Breast epithelium (tissue), 4 donors: ENCODE measurements around the gene KLK8. TPM values are rescaled to one million over a fixed set of nuclear protein-coding genes. Genes with fewer than 3 reads are reported as not detected.

ENCODE experiments used
- DNase-seq, 2 donors: peaks; one replicate each; pipeline ENCODE4 v3.0.0-alpha.2; 2019; ENCODE audit warnings: low spot score in 2 of 2
- H3K27ac ChIP-seq, 2 donors: fragments of 200-600 bp; sonication (generic) in 1 of 2; one replicate each; pipeline ENCODE4 v1.5.1; 2016 to 2019; ENCODE audit warnings: mild to moderate bottlenecking in 1 of 2
- H3K27me3 ChIP-seq, 2 donors: fragments of 200-600 bp; sonication (generic) in 1 of 2; one replicate each; pipeline versions ENCODE4 v1.5.1 to v1.6.0; 2017 to 2019; ENCODE audit warnings: control low read depth in 1 of 2, mild to moderate bottlenecking in 1 of 2
- H3K36me3 ChIP-seq: fragments of 200-600 bp; one replicate; pipeline ENCODE4 v1.5.1; 2019
- H3K4me1 ChIP-seq, 2 donors: fragments of 200-600 bp; sonication (generic); one replicate each; pipeline ENCODE4 v1.5.1; 2016 to 2019; ENCODE audit warnings: control low read depth in 1 of 2
- H3K4me3 ChIP-seq, 3 donors: fragments of 200-600 bp; sonication (generic); 1 replicate in 2 of 3; 2 replicates in 1 of 3; pipeline ENCODE4 v1.5.1; 2016 to 2019; ENCODE audit warnings: mild to moderate bottlenecking in 3 of 3, moderate library complexity in 2 of 3
- H3K9me3 ChIP-seq, 2 donors: fragments of 200-600 bp; sonication (generic) in 1 of 2; one replicate each; pipeline ENCODE4 v1.5.1; 2016 to 2019; ENCODE audit warnings: control low read depth in 1 of 2
- POLR2A ChIP-seq: fragments of 450-650 bp; IDR thresholded peaks from one replicate; pipeline ENCODE4 v1.6.1; 2016; ENCODE audit warnings: antibody characterized with exemption, mild to moderate bottlenecking, moderate library complexity
- POLR2AphosphoS5 ChIP-seq, 3 donors: sonication (generic); formaldehyde crosslinking; IDR thresholded peaks; one replicate each; pipeline ENCODE4 v1.6.1; 2017; ENCODE audit warnings: antibody characterized with exemption in 3 of 3
- intact Hi-C: fragments of 100-400 bp; cut with DNase I; formaldehyde crosslinking; loops from one replicate; pipeline ENCODE4 v1.15.1; 2023; ENCODE audit warnings: low total_unique reads
- total RNA-seq, 3 donors: library from RNA; depleted of rRNA; stranded (reverse); fragments of >200 nt; gene quantifications; one replicate each; pipeline ENCODE4 v1.1.0, GENCODE V29; 2016
- TF ChIP-seq, protein P1 (sequence below), 3 donors: fragments of 450-650 bp; IDR thresholded peaks; one replicate each; pipeline ENCODE4 v1.5.1; 2016 to 2017; ENCODE audit warnings: antibody characterized with exemption in 3 of 3, mild to moderate bottlenecking in 3 of 3, moderate library complexity in 3 of 3

Gene KLK8, protein sequence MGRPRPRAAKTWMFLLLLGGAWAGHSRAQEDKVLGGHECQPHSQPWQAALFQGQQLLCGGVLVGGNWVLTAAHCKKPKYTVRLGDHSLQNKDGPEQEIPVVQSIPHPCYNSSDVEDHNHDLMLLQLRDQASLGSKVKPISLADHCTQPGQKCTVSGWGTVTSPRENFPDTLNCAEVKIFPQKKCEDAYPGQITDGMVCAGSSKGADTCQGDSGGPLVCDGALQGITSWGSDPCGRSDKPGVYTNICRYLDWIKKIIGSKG
- total RNA-seq, result 10 to 100 TPM in 2 of 3 donors, not detected in 1; 13.4 to 46.2 TPM

DNA sequence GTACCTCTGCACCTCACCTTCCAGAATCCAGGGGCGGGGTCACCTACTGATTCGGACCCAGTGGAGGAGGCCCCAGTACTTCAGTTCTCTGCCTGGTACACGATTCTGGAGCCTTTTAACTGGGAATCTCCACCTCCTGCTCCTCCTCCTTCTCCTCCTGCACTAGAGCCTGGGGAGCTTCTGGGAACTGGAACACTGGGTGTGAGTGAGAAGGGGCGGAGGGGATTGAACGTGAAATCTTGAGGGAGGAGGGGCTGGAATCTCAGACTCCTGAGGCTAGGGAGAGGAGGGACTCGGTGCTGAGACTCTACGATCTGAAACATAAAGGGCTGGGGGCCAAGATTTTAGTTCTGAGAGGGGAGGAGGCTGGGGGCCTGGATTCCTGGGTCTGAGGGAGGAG is at the start of gene KLK8:
TSS of gene KLK8 (minus strand) at position 90 of the 400 bp plus-strand sequence. CDS start 437 bp downstream, outside the sequence.
- H3K9me3 ChIP-seq, result no peaks in the 10 kb centered on the region
- TF ChIP-seq POLR2A, result no peak
- TF ChIP-seq POLR2AphosphoS5 (IDR thresholded peaks at IDR 0.05), result no peak
- TF ChIP-seq, protein P1, sequence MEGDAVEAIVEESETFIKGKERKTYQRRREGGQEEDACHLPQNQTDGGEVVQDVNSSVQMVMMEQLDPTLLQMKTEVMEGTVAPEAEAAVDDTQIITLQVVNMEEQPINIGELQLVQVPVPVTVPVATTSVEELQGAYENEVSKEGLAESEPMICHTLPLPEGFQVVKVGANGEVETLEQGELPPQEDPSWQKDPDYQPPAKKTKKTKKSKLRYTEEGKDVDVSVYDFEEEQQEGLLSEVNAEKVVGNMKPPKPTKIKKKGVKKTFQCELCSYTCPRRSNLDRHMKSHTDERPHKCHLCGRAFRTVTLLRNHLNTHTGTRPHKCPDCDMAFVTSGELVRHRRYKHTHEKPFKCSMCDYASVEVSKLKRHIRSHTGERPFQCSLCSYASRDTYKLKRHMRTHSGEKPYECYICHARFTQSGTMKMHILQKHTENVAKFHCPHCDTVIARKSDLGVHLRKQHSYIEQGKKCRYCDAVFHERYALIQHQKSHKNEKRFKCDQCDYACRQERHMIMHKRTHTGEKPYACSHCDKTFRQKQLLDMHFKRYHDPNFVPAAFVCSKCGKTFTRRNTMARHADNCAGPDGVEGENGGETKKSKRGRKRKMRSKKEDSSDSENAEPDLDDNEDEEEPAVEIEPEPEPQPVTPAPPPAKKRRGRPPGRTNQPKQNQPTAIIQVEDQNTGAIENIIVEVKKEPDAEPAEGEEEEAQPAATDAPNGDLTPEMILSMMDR (IDR thresholded peaks at IDR 0.05), result no peak
- peaks cover 0 to 12% of the 10 kb centered on the region in 2 donors for H3K27me3 ChIP-seq
- H3K27ac ChIP-seq, result peak within 1 kb of the TSS; percentile 71 to 87
- intact Hi-C loops, result no loop called here
- H3K36me3 ChIP-seq, result no peaks in the 10 kb centered on the region
- H3K4me3 ChIP-seq, result peak within 1 kb of the TSS in 2 of 3 donors; percentile 52 to 63
- peaks cover 0 to 3% of the 10 kb centered on the region in 2 donors for H3K4me1 ChIP-seq
- peak in 1 of 2 donors; percentile 60 for DNase-seq

DNA sequence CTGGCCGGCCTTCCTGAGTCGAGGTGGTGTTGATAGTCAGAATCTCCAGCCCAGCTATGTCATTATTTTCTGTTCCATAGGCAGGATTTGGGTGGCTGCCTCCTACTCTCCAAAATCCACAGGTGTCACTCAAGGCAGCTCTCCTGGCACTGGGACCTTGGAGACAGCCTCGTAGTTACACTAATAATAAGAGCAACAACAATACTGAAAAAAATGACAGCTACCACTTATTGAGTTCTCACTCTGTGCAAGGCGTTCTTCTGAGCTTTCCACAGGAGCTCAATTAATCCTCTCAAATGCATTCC is 45.6 kb upstream of the KLK8 start:
- intact Hi-C loops, result no loop called here
- H3K36me3 ChIP-seq, result no peaks in the 10 kb centered on the region
- no peaks in the 10 kb centered on the region for H3K4me1 ChIP-seq
- TF ChIP-seq POLR2A (no peak), POLR2AphosphoS5 (IDR thresholded peaks at IDR 0.05) (no peak)
- TF ChIP-seq, protein P1 (IDR thresholded peaks at IDR 0.05), result no peak
- no peaks in the 10 kb centered on the region for H3K9me3 ChIP-seq
- H3K27ac ChIP-seq, result peak overlapping the region; percentile 54 to 65
- no peak overlapping the region for H3K4me3 ChIP-seq
- no peak for DNase-seq
- no peaks in the 10 kb centered on the region for H3K27me3 ChIP-seq

DNA sequence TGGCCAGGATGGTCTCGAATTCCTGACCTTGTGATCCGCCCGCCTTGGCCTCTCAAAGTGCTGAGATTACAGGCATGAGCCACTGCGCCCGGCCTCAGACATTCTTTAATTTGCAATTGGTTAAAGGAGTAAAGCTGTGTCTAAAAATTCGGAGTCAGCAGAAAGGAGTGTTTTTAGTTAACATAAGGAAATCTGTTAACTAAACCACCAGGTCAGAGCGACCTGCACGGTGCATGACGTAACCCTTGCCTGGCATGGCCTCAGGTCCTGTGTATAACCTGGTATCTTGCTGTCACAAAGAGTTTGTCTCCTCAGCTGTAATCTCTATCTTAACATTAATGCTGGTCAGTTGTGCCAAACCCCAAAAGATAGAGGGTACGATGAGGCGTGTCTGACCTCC is 42.9 kb upstream of the KLK8 start:
- H3K27ac ChIP-seq, result peak overlapping the region in 1 of 2 donors; percentile 48
- TF ChIP-seq POLR2A (no peak), POLR2AphosphoS5 (IDR thresholded peaks at IDR 0.05) (no peak)
- intact Hi-C loops, result no loop called here
- DNase-seq, result peak in 1 of 2 donors; percentile 48
- no peak overlapping the region for H3K4me3 ChIP-seq
- no peaks in the 10 kb centered on the region for H3K9me3 ChIP-seq
- H3K27me3 ChIP-seq, result no peaks in the 10 kb centered on the region
- no peaks in the 10 kb centered on the region for H3K4me1 ChIP-seq
- no peaks in the 10 kb centered on the region for H3K36me3 ChIP-seq

DNA sequence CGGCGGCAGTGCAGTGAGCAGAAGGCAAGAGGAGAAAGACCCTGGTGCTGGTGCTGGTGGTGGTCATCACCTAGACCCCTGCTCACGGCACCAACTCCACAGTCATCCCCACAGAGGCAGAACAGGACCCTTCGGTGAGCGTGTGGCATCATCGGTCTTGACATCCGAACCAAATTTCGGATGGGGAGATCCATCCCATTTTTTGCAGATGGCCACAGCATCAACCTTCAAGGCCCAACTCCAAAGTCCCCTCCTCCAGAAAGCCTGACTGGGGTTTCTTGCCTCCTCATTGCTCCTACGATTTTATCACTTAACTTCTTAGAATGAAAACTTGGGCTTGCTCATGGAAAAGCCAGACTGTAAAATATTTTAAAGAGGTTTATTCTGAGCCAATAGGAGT is 42.1 kb upstream of the KLK8 start:
- no peaks in the 10 kb centered on the region for H3K4me1 ChIP-seq
- H3K36me3 ChIP-seq, result no peaks in the 10 kb centered on the region
- intact Hi-C loops, result no loop called here
- DNase-seq, result no peak
- H3K27ac ChIP-seq, result no peak overlapping the region
- TF ChIP-seq POLR2AphosphoS5 (IDR thresholded peaks at IDR 0.05) (no peak), POLR2A (no peak)
- TF ChIP-seq, protein P1 (IDR thresholded peaks at IDR 0.05), result no peak
- no peaks in the 10 kb centered on the region for H3K27me3 ChIP-seq
- H3K9me3 ChIP-seq, result no peaks in the 10 kb centered on the region
- no peak overlapping the region for H3K4me3 ChIP-seq

DNA sequence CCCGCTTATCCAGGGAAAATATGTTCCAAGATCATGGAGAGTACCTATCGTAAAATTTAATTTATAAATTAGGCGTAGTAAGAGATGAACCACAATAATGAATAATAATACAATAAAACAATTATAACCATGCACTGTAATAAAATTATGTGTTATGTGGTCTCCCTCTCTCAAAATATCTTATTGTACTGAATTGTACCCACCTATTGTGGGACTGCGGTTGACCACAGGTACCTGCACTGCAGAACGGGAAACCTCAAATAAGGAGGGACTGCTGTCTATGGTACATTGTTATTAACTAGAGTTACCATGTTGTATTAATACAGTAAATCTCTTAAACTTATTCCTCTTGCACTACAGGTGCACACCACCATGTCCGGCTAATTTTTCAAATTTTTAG is 38.7 kb upstream of the KLK8 start:
- no peaks in the 10 kb centered on the region for H3K36me3 ChIP-seq
- DNase-seq, result no peak
- intact Hi-C loops, result no loop called here
- no peaks in the 10 kb centered on the region for H3K27me3 ChIP-seq
- no peak overlapping the region for H3K4me3 ChIP-seq
- no peaks in the 10 kb centered on the region for H3K4me1 ChIP-seq
- H3K9me3 ChIP-seq, result no peaks in the 10 kb centered on the region
- TF ChIP-seq POLR2A (no peak), POLR2AphosphoS5 (IDR thresholded peaks at IDR 0.05) (no peak)
- TF ChIP-seq, protein P1 (IDR thresholded peaks at IDR 0.05), result no peak
- no peak overlapping the region for H3K27ac ChIP-seq
